Fibroblast of skin of back (primary cell): ENCODE results near the gene LRRC3. TPM values are rescaled to one million over a fixed set of nuclear protein-coding genes. Genes with fewer than 3 reads are reported as not detected.
"Not testable (repeated sequence)": the region's sequence is repeated elsewhere in the genome, so short reads cannot be mapped to it uniquely, and the experiment has no call there.

Source experiments
- DNase-seq: peaks from one replicate; pipeline ENCODE4 v3.0.0-alpha.2; 2013
- polyA plus RNA-seq, 2 experiments: library from polyadenylated mRNA; unstranded; fragments of 120-200 nt; gene quantifications; one replicate each; pipeline ENCODE4 v1.2.1, GENCODE V29; 2013; ENCODE audit not compliant: insufficient read length in 2 of 2

LRRC3 gene, protein sequence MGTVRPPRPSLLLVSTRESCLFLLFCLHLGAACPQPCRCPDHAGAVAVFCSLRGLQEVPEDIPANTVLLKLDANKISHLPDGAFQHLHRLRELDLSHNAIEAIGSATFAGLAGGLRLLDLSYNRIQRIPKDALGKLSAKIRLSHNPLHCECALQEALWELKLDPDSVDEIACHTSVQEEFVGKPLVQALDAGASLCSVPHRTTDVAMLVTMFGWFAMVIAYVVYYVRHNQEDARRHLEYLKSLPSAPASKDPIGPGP
- polyA plus RNA-seq (2013, experiment 1 of 2; ENCODE audit: insufficient read length) = 2.9 TPM
- polyA plus RNA-seq (2013, experiment 2 of 2; ENCODE audit: insufficient read length) = 2.3 TPM

DNA sequence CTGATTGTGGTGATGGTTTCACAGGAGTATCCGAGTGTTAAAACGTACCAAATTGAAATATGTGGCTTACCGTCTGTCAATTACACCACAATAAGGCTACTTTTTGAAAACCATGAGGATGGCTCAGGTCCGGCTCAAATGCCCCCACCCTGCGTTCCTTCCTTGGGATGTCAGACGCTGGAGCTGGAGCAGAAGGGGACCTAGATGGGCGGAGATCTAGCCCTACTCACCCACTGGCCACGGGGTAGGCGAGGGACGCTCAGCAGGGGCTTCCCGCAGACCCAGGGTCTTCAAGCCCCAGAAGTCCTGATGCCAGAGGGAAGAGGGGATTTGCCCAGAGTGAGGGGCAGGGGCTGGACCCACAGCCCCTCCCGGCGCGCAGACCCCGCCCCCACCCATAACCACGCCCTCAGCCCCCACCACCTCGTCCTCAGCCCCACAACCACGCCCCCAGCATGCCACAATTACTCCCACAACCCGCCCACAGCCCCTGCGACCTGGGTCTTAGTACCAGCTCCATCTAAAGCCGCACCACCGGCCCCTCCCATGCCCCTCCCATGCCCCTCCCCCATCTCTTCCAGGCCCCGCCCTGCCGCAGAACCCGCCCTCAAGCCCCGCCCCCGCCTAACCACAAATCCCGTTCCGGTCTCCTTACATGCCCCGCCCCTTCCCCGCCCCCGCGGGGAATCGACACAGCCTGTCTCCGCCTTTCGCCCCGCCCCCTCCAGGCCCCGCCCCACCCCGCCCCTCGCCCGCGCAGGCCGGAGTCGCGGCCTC, at the start of gene LRRC3:
TSS of gene LRRC3 (plus strand) at position 764 of the 777 bp plus-strand sequence. CDS start 1,135 bp downstream, outside the sequence.
- peak; percentile 81 for DNase-seq

DNA sequence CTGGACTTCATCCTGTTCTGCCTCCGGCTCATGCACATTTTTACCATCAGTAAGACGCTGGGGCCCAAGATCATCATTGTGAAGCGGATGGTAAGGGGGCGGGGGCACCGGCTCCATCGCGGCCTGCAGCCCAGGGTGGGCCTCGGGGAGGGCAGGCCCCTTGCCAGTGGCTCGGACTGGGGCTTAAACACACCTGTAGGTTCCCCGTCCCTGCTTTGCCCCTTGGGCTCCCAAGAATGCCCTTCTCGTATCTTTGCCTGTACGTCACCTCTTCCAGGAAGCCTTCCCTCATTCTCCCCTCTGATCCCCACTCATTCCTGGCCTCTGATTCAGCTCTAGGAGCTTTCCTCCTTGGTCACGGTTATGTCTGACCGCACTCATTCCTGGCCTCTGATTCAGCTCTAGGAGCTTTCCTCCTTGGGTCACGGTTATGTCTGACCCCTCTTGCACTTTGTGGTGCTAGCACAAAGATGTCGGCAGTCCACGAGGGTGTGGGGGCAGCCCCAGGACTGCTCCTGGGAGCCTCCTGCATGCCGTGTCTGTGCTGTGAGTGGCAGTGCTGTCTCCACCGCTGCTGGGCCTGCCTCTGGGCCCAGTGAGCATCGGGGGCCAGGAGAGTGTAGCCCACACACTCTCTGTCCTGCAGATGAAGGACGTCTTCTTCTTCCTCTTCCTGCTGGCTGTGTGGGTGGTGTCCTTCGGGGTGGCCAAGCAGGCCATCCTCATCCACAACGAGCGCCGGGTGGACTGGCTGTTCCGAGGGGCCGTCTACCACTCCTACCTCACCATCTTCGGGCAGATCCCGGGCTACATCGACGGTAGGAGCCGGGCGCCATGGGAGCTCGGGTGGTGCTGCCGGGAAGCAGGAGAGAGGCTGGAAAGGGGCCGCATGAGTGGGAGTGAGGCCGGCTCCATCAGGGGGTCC, 49.1 kb upstream of the LRRC3 start:
- DNase-seq = peak; percentile 4

- DNase-seq = no peak
Measured at GRCh38 chr21:44406953-44407352, 48.4 kb upstream of the LRRC3 start.

- DNase-seq = no peak
Measured at GRCh38 chr21:44407493-44407892, 47.8 kb upstream of the LRRC3 start.

DNA sequence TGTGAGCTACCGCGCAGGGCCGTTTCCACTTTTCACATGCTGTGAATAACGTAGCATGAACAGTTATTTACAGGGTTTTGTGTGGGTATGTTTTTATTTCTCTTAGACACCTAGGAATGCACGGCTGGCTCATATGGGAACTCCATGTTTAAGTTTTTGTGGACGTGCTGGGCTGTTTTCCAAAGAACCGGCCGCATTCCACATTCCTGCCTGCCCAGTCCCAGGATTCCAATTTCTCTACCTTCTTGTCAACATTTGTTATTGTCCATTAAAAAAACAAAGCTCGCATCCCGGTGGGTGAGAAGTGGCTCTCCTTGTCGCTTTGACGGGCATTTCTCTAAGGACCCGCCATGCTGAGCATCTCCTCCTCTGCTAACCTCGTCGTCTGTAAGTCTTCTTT, 47.1 kb upstream of the LRRC3 start:
- DNase-seq = no peak

DNA sequence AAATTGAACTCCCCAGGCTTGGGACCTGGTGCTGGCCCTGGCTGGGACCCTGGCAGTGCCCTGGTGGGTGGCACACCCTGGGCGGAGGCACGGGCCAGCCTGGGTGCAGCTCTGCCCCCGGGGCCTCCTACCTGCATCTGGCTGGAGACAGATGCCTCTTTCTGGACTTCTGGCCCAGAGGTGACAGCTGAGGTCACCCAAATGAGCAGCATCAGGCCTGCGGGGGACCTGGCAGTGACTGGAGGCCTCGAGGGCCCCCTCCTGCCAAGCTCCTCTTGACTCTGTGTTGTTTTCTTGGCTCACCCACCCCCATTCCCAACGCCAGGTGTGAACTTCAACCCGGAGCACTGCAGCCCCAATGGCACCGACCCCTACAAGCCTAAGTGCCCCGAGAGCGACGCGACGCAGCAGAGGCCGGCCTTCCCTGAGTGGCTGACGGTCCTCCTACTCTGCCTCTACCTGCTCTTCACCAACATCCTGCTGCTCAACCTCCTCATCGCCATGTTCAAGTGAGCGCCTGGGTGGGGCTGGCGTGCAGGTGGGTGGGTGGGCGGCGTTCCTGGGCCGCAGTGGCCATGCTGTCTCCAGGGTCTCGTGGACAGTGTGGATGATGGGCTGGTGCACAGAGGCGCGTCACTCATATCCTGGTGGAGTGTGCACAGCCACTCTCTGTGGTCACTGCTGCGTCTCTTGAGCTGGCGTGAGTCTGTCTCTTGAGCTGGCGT, 41.6 kb upstream of the LRRC3 start:
- no peak for DNase-seq

GRCh38 chr21:44414291-44415072, 40.8 kb upstream of the LRRC3 start:
- DNase-seq = no peak

- no peak for DNase-seq
Measured at GRCh38 chr21:44415073-44416025, 40.0 kb upstream of the LRRC3 start.

DNA sequence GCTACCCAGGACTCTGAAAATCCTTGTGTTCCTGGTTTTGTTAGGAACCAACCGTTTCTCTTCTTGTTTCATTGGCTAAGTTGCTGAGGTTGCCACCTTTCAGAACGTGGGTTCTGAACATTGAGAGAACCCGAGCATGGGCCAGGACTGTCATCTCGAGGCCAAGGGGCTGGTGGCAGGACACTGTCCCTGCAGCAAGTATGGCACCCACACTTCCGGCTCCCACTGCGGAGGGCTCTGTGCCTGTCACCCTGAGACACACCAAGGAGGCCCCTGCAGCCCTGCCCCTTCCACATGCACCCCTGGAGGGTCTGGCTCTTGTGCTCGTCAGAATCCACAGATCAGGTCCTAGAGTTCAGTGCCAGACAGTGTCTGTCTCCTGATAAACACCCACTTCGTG, 39.1 kb upstream of the LRRC3 start:
- no peak for DNase-seq

GRCh38 chr21:44417621-44418107, 37.6 kb upstream of the LRRC3 start:
- not testable (repeated sequence) for DNase-seq

GRCh38 chr21:44418108-44418875, 37.0 kb upstream of the LRRC3 start:
- DNase-seq = no peak

DNA sequence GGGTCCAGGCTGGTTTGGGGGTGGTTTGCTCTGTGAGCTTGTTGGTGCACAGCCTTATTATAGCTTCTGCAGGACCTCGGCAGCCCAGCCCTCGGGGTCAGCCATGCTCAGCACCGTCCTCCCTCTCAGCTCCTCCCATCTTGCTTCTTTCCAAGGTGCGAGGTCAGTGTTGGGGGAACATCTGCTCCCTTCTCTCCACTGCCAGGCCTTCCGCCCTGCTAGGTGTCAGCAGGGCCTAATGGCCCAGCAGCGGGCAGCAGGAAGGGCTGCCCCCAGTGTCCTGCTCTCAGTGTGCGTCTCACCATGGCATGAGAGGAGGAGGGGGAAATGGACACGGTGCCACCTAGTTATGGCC, 36.5 kb upstream of the LRRC3 start:
- DNase-seq = no peak

DNA sequence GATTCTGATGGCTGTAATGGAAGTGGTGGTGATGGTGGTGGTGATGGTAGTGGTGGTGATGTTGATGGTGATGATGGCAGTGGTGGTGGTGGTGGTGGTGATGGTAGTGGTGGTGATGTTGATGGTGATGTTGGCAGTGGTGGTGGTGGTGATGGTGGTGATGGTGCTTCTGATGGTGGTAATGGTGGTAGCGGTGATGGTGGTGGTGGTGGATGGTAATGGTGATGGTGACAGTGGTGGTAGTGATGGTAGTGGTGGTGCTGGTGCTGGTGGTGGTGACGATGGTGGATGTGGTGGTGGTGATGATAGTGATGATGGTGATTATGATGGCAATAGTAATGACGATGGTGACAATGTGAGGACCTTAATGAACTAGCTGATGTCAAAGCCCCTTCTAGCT, 35.6 kb upstream of the LRRC3 start:
- no peak for DNase-seq

GRCh38 chr21:44420416-44421205, 34.7 kb upstream of the LRRC3 start:
- DNase-seq = no peak

GRCh38 chr21:44421901-44422840, 33.1 kb upstream of the LRRC3 start:
- no peak for DNase-seq

DNA sequence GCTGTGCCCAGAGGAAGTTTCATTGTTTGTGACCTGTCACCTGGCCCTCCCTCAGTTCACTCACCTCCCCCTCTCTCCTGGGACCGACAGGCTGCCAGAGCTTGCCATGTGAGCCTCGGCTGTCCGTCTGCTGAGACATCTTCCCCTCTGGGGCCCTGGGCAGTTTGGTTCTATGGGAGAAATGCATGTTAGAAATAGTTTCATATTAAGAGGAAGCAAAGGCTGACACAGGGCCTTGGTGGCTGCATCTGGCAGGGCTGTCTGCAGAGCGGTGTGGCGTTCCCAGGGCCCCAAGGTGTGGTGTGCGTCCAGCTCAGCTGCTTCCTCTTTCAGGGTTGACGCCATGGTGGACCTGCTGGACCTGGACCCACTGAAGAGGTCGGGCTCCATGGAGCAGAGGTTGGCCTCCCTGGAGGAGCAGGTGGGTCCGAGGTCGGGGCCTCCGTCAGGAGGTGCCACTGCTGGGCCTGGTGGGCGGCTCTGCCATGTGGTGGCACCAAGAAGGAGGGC, 31.9 kb upstream of the LRRC3 start:
- DNase-seq = no peak
